ENCODE results near the gene CD58.

The CD58 gene

DNA sequence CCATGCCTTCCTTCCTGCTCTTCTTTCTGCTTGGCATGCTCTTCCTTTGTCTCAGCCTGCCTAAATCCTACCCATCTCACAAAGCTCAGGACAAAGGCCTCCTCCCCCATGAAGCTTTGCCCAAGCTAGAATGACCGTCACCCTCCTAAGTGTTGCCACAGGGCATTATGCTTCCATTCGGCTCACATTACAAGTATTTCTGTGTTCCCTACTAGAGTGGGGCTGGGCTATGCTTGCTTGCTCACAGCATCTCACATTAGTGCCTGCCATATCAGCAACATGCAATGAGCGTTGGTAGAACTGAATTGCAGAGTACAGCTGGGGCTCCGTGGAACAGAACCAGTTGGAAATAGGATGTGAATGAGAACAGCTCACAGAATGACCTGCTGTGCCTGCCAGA lies 82.8 kb downstream of the CD58 start:
- ChIA-PET POLR2A (no interaction called here), CTCF (interaction anchor here (7.5 to 8.7 kb wide), 3 partner anchors 12 to 348 kb away, joined by 156 to 260 read pairs (median 254); no protein-coding TSS in a partner anchor)
- no peak for DNase-seq (ENCODE audit: extremely low spot score)
- TF ChIP-seq, protein P1, sequence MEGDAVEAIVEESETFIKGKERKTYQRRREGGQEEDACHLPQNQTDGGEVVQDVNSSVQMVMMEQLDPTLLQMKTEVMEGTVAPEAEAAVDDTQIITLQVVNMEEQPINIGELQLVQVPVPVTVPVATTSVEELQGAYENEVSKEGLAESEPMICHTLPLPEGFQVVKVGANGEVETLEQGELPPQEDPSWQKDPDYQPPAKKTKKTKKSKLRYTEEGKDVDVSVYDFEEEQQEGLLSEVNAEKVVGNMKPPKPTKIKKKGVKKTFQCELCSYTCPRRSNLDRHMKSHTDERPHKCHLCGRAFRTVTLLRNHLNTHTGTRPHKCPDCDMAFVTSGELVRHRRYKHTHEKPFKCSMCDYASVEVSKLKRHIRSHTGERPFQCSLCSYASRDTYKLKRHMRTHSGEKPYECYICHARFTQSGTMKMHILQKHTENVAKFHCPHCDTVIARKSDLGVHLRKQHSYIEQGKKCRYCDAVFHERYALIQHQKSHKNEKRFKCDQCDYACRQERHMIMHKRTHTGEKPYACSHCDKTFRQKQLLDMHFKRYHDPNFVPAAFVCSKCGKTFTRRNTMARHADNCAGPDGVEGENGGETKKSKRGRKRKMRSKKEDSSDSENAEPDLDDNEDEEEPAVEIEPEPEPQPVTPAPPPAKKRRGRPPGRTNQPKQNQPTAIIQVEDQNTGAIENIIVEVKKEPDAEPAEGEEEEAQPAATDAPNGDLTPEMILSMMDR (IDR thresholded peaks at IDR 0.05; ENCODE audit: control extremely low read depth, extremely low read depth, low read depth, missing control alignments) = no peak

DNA sequence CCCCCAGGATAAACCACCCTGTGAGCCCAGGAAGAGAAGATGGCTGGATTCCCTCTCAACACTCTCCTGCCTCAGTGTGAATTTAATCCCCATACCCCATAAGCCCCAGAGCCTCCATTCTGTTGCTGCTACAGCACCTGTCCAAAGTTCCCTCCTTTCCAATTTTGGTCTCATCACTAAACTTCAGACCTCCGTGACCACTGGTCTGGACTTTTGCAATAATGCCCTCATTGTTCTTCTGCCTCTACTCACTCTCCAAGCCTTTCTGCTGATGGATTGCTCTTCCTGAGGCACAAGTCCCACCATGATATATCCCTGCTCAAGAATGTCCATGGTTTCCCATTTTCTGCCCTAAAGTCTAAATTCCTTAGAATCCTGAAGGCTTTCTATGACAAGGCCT lies 83.2 kb downstream of the CD58 start:
- TF ChIP-seq, protein P1 (IDR thresholded peaks at IDR 0.05; ENCODE audit: control extremely low read depth, extremely low read depth, low read depth, missing control alignments) = no peak
- no peak for DNase-seq (ENCODE audit: extremely low spot score)
- ChIA-PET POLR2A (no interaction called here), CTCF (interaction anchor here (0.7 to 8.7 kb wide), 8 partner anchors 9 to 347 kb away, joined by 3 to 260 read pairs (median 64); no protein-coding TSS in a partner anchor)

DNA sequence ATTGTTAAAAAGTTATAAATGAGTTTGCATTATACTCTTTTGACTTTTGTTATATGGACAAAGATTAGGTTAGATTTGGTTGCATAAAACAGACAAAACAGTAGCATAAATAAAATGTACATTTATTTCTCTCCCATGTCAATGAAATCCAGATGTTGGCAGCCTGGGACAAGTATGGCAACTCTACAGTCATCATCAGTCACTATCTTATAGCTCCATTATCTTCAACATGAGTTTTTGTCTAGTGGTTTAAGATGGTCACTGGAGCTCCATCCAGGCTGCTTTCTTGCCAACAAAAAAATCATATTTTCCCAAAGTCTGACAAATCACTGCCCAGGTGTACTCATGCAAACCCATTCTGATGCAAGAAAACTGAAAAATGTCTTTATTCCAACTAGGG lies 83.8 kb downstream of the CD58 start:
- ChIA-PET CTCF (interaction anchor here (0.7 to 8.7 kb wide), 10 partner anchors 8 to 354 kb away, joined by 3 to 260 read pairs (median 42); no protein-coding TSS in a partner anchor), POLR2A (no interaction called here)
- no peak for DNase-seq (ENCODE audit: extremely low spot score)
- TF ChIP-seq, protein P1 (IDR thresholded peaks at IDR 0.05; ENCODE audit: control extremely low read depth, extremely low read depth, low read depth, missing control alignments) = no peak

DNA sequence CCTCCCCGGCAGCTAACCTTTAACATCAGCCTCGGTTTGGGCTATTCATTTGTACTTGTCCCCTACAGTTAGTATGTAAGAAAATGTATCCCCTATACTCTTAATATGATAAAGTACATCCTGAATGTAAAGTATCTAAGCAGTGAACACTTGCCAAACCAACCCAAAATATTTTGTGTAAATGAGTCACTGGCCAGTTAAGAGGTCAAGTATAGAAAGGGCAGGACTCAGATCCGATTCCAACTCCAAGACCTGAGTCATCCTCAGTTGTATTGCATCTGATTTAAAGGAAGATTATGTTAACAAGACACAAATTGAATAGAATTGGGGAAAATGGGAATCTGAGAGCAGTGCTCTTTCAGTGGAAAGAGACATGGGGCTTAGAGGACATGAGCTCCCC lies 84.4 kb downstream of the CD58 start:
- no peak for DNase-seq (ENCODE audit: extremely low spot score)
- ChIA-PET POLR2A (no interaction called here), CTCF (interaction anchor here (0.8 to 8.7 kb wide), 30 partner anchors 12 to 364 kb away, joined by 3 to 260 read pairs (median 14); partner anchors contain the start of gene ATP1A1)
- TF ChIP-seq, protein P1 (IDR thresholded peaks at IDR 0.05; ENCODE audit: control extremely low read depth, extremely low read depth, low read depth, missing control alignments) = no peak

DNA sequence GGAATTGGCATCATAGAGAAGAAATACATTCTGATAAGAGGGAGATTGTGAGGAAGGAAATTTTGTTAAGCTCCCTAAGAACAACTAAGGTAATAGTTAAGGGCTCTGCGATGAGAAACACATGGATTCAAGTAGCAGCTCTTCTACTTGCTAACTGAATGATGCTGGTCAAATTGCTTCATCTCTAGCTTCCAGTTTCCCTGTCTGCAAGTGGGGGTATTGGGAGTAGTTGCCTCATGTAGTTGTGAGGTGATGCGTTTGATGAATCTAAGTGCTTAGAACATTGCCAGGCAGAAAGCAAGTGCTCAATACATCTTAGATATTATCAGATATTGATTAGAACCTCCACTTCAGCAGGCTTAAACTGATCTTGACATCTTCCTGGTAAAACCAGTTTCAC lies 84.8 kb downstream of the CD58 start:
- TF ChIP-seq, protein P1 (IDR thresholded peaks at IDR 0.05; ENCODE audit: control extremely low read depth, extremely low read depth, low read depth, missing control alignments) = no peak
- DNase-seq (ENCODE audit: extremely low spot score) = no peak
- ChIA-PET CTCF (interaction anchor here (0.6 to 8.7 kb wide), 63 partner anchors 12 to 595 kb away, joined by 3 to 260 read pairs (median 5); partner anchors contain the start of genes ATP1A1, MAB21L3 and TTF2), POLR2A (no interaction called here)

DNA sequence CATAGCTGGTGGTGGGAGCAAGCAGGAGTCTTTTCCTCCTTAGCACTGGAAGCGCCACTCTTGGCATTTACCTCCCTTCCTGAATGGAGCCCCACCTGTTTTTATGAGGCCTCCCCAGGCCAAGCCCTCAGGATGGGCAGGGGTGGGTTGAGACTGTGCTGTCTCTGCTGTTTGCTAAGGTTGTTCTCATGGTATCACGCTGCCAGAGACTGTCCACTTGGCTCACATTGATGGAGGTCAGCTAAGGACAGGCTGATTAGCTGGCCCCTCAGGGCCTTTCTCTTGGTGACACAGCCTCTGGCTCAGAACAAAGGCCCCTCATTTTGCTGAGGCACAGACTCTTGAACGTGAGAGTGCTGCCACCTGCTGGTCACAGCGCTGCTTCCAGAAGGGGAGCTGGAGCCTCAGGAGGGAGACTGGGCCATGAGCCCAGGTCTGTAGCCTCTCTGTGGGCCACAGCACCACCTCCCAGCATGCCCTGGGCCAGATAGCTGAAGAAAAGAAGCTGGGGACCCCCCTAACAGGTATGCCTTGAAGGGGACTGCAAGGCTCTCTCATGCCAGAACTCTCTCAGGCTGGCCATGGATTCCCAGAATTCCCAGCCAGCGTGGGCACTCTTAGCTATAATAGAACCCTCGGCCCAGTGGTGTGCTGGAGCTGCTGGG lies 85.6 kb downstream of the CD58 start:
- TF ChIP-seq, protein P1 (IDR thresholded peaks at IDR 0.05; ENCODE audit: control extremely low read depth, extremely low read depth, low read depth, missing control alignments) = peak; percentile 98
- POLR2A ChIA-PET = interaction anchor here (1.1 kb wide), 1 partner anchor 110 kb away, joined by 3 read pairs; no protein-coding TSS in a partner anchor
- peak; percentile 82 for DNase-seq (ENCODE audit: extremely low spot score)
- CTCF ChIA-PET = interaction anchor here (0.6 to 8.7 kb wide), 84 partner anchors 11 to 644 kb away, joined by 3 to 260 read pairs (median 4); partner anchors contain the start of genes ATP1A1, IGSF3, MAB21L3 and TTF2

Data from GM10248 (cell line).